Measurements from ENCODE around the gene ERC1. TPM values are rescaled to one million over a fixed set of nuclear protein-coding genes. Genes with fewer than 3 reads are reported as not detected.

ERC1 gene
- total and polyA plus RNA-seq, 2 experiments from 2014 or later: 18.4 to 29.7 TPM

- H4K20me1 ChIP-seq (ENCODE audit: insufficient read depth, poor library complexity, severe bottlenecking): no peaks in the 10 kb centered on the region
- H3K27ac ChIP-seq: no peak overlapping the region
- H3K27me3 ChIP-seq: no peaks in the 10 kb centered on the region
- no peak overlapping the region for H3K4me3 ChIP-seq
- no peak for DNase-seq (ENCODE audit: low spot score)
- WGBS (ENCODE audit: low lambda C conversion rate, missing lambda C conversion rate): 70% methylated on average over 3 of the region's 3 CpGs
- no peaks in the 10 kb centered on the region for H3K4me1 ChIP-seq (ENCODE audit: insufficient read depth)
- H3K4me2 ChIP-seq: no peak overlapping the region
- no peak overlapping the region for H2AFZ ChIP-seq
- TF ChIP-seq EZH2 (IDR thresholded peaks at IDR 0.05; ENCODE audit: borderline replicate concordance) (no peak), EZH2phosphoT487 (IDR thresholded peaks at IDR 0.05; ENCODE audit: low read depth, severe bottlenecking, unreplicated experiment) (no peak), CTCF (IDR thresholded peaks at IDR 0.05; ENCODE audit: poor library complexity) (no peak)
- no peaks in the 10 kb centered on the region for H3K79me2 ChIP-seq
- no peaks in the 10 kb centered on the region for H3K36me3 ChIP-seq (replicated peaks; ENCODE audit: insufficient read depth, low read depth)
- H3K9me3 ChIP-seq (ENCODE audit: low read depth): no peaks in the 10 kb centered on the region
- no peaks in the 10 kb centered on the region for H3K9me2 ChIP-seq (replicated peaks; ENCODE audit: insufficient read depth)
These were observed 444.0 kb downstream of the ERC1 start for GRCh38 chr12:1435044-1435443.

- Histone ChIP-seq H3K36me3 (replicated peaks; ENCODE audit: insufficient read depth, low read depth) (no peaks in the 10 kb centered on the region), H3K9me2 (replicated peaks; ENCODE audit: insufficient read depth) (no peaks in the 10 kb centered on the region), H3K4me2 (no peak overlapping the region), H3K27me3 (no peaks in the 10 kb centered on the region), H3K4me1 (ENCODE audit: insufficient read depth) (no peaks in the 10 kb centered on the region), H3K79me2 (no peaks in the 10 kb centered on the region), H3K4me3 (no peak overlapping the region), H4K20me1 (ENCODE audit: insufficient read depth, poor library complexity, severe bottlenecking) (no peaks in the 10 kb centered on the region), H3K9me3 (ENCODE audit: low read depth) (no peaks in the 10 kb centered on the region), H2AFZ (no peak overlapping the region), H3K27ac (no peak overlapping the region)
- TF ChIP-seq EZH2phosphoT487 (IDR thresholded peaks at IDR 0.05; ENCODE audit: low read depth, severe bottlenecking, unreplicated experiment): no peak
- no peak for TF ChIP-seq EZH2 (IDR thresholded peaks at IDR 0.05; ENCODE audit: borderline replicate concordance)
- no peak for TF ChIP-seq CTCF (IDR thresholded peaks at IDR 0.05; ENCODE audit: poor library complexity)
- 58% methylated on average over 3 of the region's 3 CpGs for WGBS (ENCODE audit: low lambda C conversion rate, missing lambda C conversion rate)
- DNase-seq (ENCODE audit: low spot score): peak; percentile 34
These were observed 444.4 kb downstream of the ERC1 start for GRCh38 chr12:1435456-1435855.

- TF ChIP-seq EZH2phosphoT487 (IDR thresholded peaks at IDR 0.05; ENCODE audit: low read depth, severe bottlenecking, unreplicated experiment): no peak
- no peak for TF ChIP-seq CTCF (IDR thresholded peaks at IDR 0.05; ENCODE audit: poor library complexity)
- no peak for TF ChIP-seq EZH2 (IDR thresholded peaks at IDR 0.05; ENCODE audit: borderline replicate concordance)
- no peaks in the 10 kb centered on the region for H3K79me2 ChIP-seq
- H3K27me3 ChIP-seq: no peaks in the 10 kb centered on the region
- 92% methylated on average over 6 of the region's 6 CpGs for WGBS (ENCODE audit: low lambda C conversion rate, missing lambda C conversion rate)
- no peak overlapping the region for H2AFZ ChIP-seq
- H3K4me3 ChIP-seq: no peak overlapping the region
- H3K9me3 ChIP-seq (ENCODE audit: low read depth): no peaks in the 10 kb centered on the region
- no peak overlapping the region for H3K4me2 ChIP-seq
- no peaks in the 10 kb centered on the region for H4K20me1 ChIP-seq (ENCODE audit: insufficient read depth, poor library complexity, severe bottlenecking)
- no peaks in the 10 kb centered on the region for H3K9me2 ChIP-seq (replicated peaks; ENCODE audit: insufficient read depth)
- H3K4me1 ChIP-seq (ENCODE audit: insufficient read depth): no peaks in the 10 kb centered on the region
- H3K27ac ChIP-seq: no peak overlapping the region
- H3K36me3 ChIP-seq (replicated peaks; ENCODE audit: insufficient read depth, low read depth): no peaks in the 10 kb centered on the region
- no peak for DNase-seq (ENCODE audit: low spot score)
These were observed 445.0 kb downstream of the ERC1 start for GRCh38 chr12:1436015-1436414.

- WGBS (ENCODE audit: low lambda C conversion rate, missing lambda C conversion rate): 82% methylated on average over 3 of the region's 3 CpGs
- no peak for TF ChIP-seq EZH2phosphoT487 (IDR thresholded peaks at IDR 0.05; ENCODE audit: low read depth, severe bottlenecking, unreplicated experiment)
- no peak for TF ChIP-seq EZH2 (IDR thresholded peaks at IDR 0.05; ENCODE audit: borderline replicate concordance)
- TF ChIP-seq CTCF (IDR thresholded peaks at IDR 0.05; ENCODE audit: poor library complexity): no peak
These were observed 446.0 kb downstream of the ERC1 start for GRCh38 chr12:1436981-1437380.

More at GRCh38 chr12:1436981-1437380, 446.0 kb downstream of the ERC1 start:
- Histone ChIP-seq H3K4me3 (no peak overlapping the region), H3K79me2 (no peaks in the 10 kb centered on the region), H3K9me2 (replicated peaks; ENCODE audit: insufficient read depth) (no peaks in the 10 kb centered on the region), H3K4me1 (ENCODE audit: insufficient read depth) (no peaks in the 10 kb centered on the region), H3K36me3 (replicated peaks; ENCODE audit: insufficient read depth, low read depth) (no peaks in the 10 kb centered on the region), H4K20me1 (ENCODE audit: insufficient read depth, poor library complexity, severe bottlenecking) (no peaks in the 10 kb centered on the region), H2AFZ (no peak overlapping the region), H3K27ac (no peak overlapping the region), H3K9me3 (ENCODE audit: low read depth) (no peaks in the 10 kb centered on the region), H3K4me2 (no peak overlapping the region), H3K27me3 (no peaks in the 10 kb centered on the region)
- DNase-seq (ENCODE audit: low spot score): no peak

Measured in hepatocyte (in vitro differentiated cells).